Breast epithelium (tissue), 3 donors: ENCODE results near the gene GPR34.

Experiments used
- CTCF ChIP-seq, 3 donors: fragments of 450-650 bp; IDR thresholded peaks; one replicate each; pipeline ENCODE4 v1.5.1; 2016 to 2017; ENCODE audit warnings: antibody characterized with exemption in 3 of 3, mild to moderate bottlenecking in 3 of 3, moderate library complexity in 3 of 3
- POLR2AphosphoS5 ChIP-seq, 3 donors: sonication (generic); formaldehyde crosslinking; IDR thresholded peaks; one replicate each; pipeline ENCODE4 v1.6.1; 2017; ENCODE audit warnings: antibody characterized with exemption in 3 of 3

- no peak for TF ChIP-seq POLR2AphosphoS5 (IDR thresholded peaks at IDR 0.05)
- TF ChIP-seq CTCF (IDR thresholded peaks at IDR 0.05): no peak
Observed at GRCh38 chrX:41655631-41656030, 33.1 kb upstream of the GPR34 start.
